Tibial artery (tissue), 4 donors: ENCODE measurements around the gene HOXB4.

Source experiments
- DNase-seq, 2 donors: peaks; one replicate each; pipeline ENCODE4 v3.0.0-alpha.2; 2019
- H3K27ac ChIP-seq, 2 donors: fragments of 200-600 bp; sonication (generic) in 1 of 2; 1 replicate in 1 of 2; 2 replicates in 1 of 2; pipeline ENCODE4 v1.5.1; 2018 to 2019; ENCODE audit warnings: mild to moderate bottlenecking in 1 of 2
- H3K27me3 ChIP-seq, 2 donors: fragments of 200-600 bp; sonication (generic) in 1 of 2; one replicate each; pipeline versions ENCODE4 v1.5.1 to v1.6.0; 2016 to 2019
- H3K36me3 ChIP-seq, 3 donors: fragments of 200-600 bp; sonication (generic) in 2 of 3; one replicate each; pipeline ENCODE4 v1.5.1; 2016 to 2019; ENCODE audit warnings: mild to moderate bottlenecking in 2 of 3
- H3K4me1 ChIP-seq, 4 donors: fragments of 200-600 bp; sonication (generic) in 2 of 4; 1 replicate in 3 of 4; 2 replicates in 1 of 4; pipeline ENCODE4 v1.5.1; 2016 to 2019
- H3K4me3 ChIP-seq, 2 donors: fragments of 200-600 bp; sonication (generic) in 1 of 2; 1 replicate in 1 of 2; 2 replicates in 1 of 2; pipeline ENCODE4 v1.5.1; 2018 to 2019; ENCODE audit warnings: mild to moderate bottlenecking in 2 of 2
- H3K9me3 ChIP-seq, 3 donors: fragments of 200-600 bp; sonication (generic) in 1 of 3; one replicate each; pipeline ENCODE4 v1.5.1; 2016 to 2019
- intact Hi-C: fragments of 100-400 bp; cut with DNase I; formaldehyde crosslinking; loops from one replicate; pipeline ENCODE4 v1.15.0; 2023; ENCODE audit warnings: low total_unique reads
- TF ChIP-seq, protein P1 (sequence below), 2 experiments: fragments of 200-600 bp in 1 of 2; fragments of 450-650 bp in 1 of 2; IDR thresholded peaks; one replicate each; pipeline ENCODE4 v1.5.1; 2017 to 2019; ENCODE audit warnings: antibody characterized with exemption in 2 of 2, mild to moderate bottlenecking in 1 of 2, moderate library complexity in 1 of 2

HOXB4 gene

DNA sequence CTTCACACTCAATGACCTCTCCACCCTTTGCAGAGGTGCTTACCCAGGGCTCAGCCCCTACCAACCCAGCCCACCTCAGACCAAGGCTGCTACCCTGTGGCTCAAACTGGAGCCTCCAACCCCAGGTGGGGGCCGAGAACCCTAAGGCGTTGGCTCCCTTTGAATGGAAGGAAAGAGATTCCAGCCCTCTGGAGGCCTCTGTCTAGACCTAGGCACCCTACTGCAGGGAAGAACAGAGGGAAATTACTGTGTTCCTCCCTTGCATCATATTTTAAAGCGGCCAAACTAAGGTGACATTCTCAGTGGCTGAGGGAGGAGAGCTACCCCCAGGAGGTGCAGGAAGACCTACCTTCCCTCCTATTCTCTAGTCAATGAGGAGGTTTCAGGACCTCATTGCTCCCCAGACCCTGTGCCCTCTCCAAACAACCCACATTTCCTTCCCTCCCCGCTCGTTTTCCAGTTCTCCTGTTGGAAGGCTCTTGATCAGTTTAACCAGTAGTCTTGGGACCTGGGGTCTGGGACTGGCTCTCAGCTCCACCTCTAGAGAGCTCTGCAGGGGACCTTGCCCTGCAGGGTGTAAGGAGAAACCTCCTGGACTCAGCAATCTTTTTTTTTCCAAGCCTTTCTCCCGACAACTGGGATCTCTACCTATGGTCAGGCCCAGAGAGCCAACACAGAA lies 42.5 kb upstream of the HOXB4 start:
- TF ChIP-seq, protein P1, sequence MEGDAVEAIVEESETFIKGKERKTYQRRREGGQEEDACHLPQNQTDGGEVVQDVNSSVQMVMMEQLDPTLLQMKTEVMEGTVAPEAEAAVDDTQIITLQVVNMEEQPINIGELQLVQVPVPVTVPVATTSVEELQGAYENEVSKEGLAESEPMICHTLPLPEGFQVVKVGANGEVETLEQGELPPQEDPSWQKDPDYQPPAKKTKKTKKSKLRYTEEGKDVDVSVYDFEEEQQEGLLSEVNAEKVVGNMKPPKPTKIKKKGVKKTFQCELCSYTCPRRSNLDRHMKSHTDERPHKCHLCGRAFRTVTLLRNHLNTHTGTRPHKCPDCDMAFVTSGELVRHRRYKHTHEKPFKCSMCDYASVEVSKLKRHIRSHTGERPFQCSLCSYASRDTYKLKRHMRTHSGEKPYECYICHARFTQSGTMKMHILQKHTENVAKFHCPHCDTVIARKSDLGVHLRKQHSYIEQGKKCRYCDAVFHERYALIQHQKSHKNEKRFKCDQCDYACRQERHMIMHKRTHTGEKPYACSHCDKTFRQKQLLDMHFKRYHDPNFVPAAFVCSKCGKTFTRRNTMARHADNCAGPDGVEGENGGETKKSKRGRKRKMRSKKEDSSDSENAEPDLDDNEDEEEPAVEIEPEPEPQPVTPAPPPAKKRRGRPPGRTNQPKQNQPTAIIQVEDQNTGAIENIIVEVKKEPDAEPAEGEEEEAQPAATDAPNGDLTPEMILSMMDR (IDR thresholded peaks at IDR 0.05): no peak
- no peaks in the 10 kb centered on the region for H3K36me3 ChIP-seq
- DNase-seq: no peak
- intact Hi-C loops: loop anchor here (5.0 kb wide), 1 partner anchor 283 kb away; no protein-coding TSS in a partner anchor
- H3K27me3 ChIP-seq: peaks cover 0 to 99% of the 10 kb centered on the region in 2 donors
- H3K27ac ChIP-seq: no peak overlapping the region
- H3K9me3 ChIP-seq: no peaks in the 10 kb centered on the region
- H3K4me1 ChIP-seq: peaks cover 0 to 22% (median 16%) of the 10 kb centered on the region in 4 donors
- no peak overlapping the region for H3K4me3 ChIP-seq

DNA sequence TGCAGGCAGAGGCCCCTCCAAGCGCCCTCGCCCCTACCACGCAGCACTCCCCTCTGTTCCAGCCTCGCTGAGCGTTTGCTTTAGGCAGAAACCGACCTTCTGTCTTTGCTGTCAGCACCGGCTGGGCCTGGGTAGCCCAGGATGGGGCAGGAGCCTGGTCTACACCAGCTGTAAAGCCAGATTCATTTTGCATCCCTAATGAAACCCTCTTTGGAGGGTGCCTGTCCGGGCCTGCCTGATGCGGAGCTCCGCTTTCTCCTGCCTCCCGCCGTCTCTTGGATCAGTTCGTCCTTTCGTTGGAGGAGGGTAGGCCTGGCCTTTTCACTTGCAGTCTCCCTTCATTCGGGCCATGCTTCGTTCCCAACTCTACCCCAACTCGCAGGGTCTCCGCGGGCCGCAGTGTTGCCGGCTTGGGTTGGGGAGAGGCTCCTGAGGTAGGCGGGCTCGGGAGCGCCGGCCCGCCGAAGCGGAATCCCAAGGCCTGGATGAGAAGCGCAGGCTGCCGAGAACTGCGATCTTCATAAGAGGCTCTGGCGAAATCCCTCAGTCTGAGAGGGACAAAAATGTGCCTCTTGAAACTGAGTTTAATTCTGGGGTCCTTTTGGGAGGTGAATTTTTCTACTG lies 41.8 kb upstream of the HOXB4 start:
- Histone ChIP-seq H3K9me3 (no peaks in the 10 kb centered on the region), H3K4me1 (peaks cover 0 to 15% (median 9%) of the 10 kb centered on the region in 4 donors), H3K4me3 (no peak overlapping the region), H3K36me3 (no peaks in the 10 kb centered on the region), H3K27me3 (peaks cover 0 to 99% of the 10 kb centered on the region in 2 donors), H3K27ac (no peak overlapping the region)
- intact Hi-C loops: loop anchor here (5.0 kb wide), 2 partner anchors 283 to 593 kb away; no protein-coding TSS in a partner anchor
- TF ChIP-seq, protein P1 (IDR thresholded peaks at IDR 0.05): no peak
- no peak for DNase-seq

DNA sequence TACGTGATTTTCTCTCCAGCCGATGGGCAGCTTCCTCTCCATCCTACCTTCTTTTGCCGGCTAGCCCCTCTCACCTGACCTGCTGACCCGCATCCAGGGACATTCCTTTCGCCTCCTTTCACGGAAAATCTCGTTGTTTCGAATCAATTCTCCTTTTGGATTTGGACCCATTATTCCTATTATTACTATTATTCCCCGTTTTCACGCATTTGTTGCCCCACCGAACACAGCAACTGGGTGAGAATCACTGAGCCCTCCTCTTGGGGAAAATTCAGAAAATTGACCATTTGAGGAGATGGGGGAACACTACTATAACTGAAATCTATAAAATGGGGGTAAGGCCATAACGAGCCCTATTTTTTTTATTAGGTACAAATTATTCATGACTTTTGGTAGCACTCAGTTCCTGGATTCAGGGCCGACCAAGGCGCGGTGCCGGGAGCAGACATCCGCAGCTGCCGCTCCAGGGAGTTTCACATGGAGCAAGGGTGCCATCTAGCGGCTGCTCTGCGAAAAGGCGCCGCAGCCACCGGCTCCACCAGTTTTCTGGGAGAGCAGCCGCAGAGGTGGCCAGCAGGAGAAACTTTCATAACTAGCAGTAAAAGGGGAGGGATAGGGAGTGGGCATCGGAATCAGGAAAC lies 40.2 kb upstream of the HOXB4 start:
- intact Hi-C loops: loop anchor here (5.0 kb wide), 1 partner anchor 591 kb away; no protein-coding TSS in a partner anchor
- TF ChIP-seq, protein P1 (IDR thresholded peaks at IDR 0.05): peak; percentile 98 to 99
- no peak overlapping the region for H3K4me3 ChIP-seq
- H3K36me3 ChIP-seq: no peaks in the 10 kb centered on the region
- H3K4me1 ChIP-seq: peaks cover 0 to 25% (median 17%) of the 10 kb centered on the region in 4 donors
- no peaks in the 10 kb centered on the region for H3K9me3 ChIP-seq
- peak; percentile 81 to 90 for DNase-seq
- no peak overlapping the region for H3K27ac ChIP-seq
- H3K27me3 ChIP-seq: peaks cover 0 to 100% of the 10 kb centered on the region in 2 donors

DNA sequence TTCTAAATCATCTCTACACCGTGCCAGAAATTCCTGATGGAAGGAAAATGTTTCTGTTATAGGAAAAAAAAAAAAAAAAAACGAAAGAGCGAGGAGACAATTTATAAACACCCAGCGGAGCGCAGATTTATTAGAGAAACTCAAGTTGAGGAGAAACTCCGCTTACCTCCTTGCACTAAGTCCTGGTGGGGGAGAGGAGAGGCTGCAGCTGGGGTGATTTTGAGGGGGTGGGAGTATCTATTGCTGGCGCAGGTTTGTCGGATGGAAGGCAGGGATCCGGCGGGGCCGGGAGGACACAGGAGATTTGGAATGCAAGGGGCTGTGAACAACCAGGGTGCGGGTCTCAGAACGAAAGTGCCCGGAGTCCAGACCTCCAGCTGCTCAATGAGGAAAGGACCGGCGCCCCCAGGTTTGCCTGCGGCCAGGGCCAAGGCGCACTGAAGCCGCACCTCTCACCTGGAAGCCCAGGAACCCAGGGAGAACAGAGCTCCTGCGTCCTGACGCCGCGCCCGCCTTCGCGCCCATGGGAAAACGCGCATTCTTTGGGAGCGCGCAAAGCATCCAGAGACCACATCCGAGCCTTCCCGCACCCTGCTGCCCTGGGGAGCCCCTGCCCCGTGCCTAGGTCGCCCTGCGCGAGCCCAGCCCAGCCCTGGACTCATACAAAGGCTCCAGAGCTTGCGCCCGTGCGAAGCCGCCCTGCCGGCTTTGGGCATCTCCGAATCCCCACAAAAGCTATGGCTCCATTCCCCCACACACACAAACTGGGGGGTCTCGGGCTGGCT lies 39.5 kb upstream of the HOXB4 start:
- Histone ChIP-seq H3K9me3 (no peaks in the 10 kb centered on the region), H3K4me3 (no peak overlapping the region), H3K27me3 (peaks cover 0 to 100% of the 10 kb centered on the region in 2 donors), H3K27ac (no peak overlapping the region), H3K4me1 (peaks cover 0 to 32% (median 22%) of the 10 kb centered on the region in 4 donors), H3K36me3 (no peaks in the 10 kb centered on the region)
- DNase-seq: no peak
- intact Hi-C loops: loop anchor here (5.0 kb wide), 1 partner anchor 590 kb away; no protein-coding TSS in a partner anchor
- TF ChIP-seq, protein P1 (IDR thresholded peaks at IDR 0.05): no peak
